B cell (primary cell): ENCODE measurements around the gene ATXN1. TPM values are rescaled to one million over a fixed set of nuclear protein-coding genes. Genes with fewer than 3 reads are reported as not detected.

Experiments
- ATAC-seq: fragments of 200-7000 bp; cut with Tn5 transposase; one replicate; pipeline ENCODE4 v1.10.0; 2021; ENCODE audit warnings: low read depth, mild to moderate bottlenecking, moderate number of reproducible peaks, moderate library complexity
- CTCF ChIA-PET: fragments of 350-600 bp; sonication (Branson Sonifier 250); formaldehyde crosslinking; loops from one replicate; lab custom pipeline; 2021; ENCODE audit warnings: antibody characterized with exemption, inconsistent platforms; lab: Charles Lee
- POLR2A ChIA-PET: fragments of 350-600 bp; sonication (Branson Sonifier 250); formaldehyde crosslinking; loops from one replicate; lab custom pipeline; 2021; ENCODE audit warnings: antibody characterized with exemption; lab: Charles Lee
- DNase-seq: peaks from one replicate; pipeline ENCODE4 v3.0.0; 2013
- H2AFZ ChIP-seq: 2 replicates; pipeline ENCODE4 v1.6.1; 2012; ENCODE audit warnings: mild to moderate bottlenecking, low read depth, low read length; ENCODE audit not compliant: insufficient read depth, poor library complexity, severe bottlenecking
- H3K27ac ChIP-seq, 2 donors: 1 replicate in 1 of 2; 2 replicates in 1 of 2; pipeline ENCODE4 v1.5.1; 2012 to 2013; ENCODE audit warnings: low read length in 2 of 2, mild to moderate bottlenecking in 2 of 2, moderate library complexity in 1 of 2
- H3K27me3 ChIP-seq, 4 experiments: fragments of 200-600 bp in 1 of 4; sonication (generic) in 1 of 4; replicated peaks in 1 of 4; 1 replicate in 2 of 4; 2 replicates in 2 of 4; pipeline versions ENCODE4 v1.6.1 to v1.7.0; 2013 to 2016; ENCODE audit warnings: low read length in 3 of 4, mild to moderate bottlenecking in 2 of 4, mixed read lengths in 1 of 4, moderate library complexity in 1 of 4; ENCODE audit not compliant: insufficient read depth in 4 of 4, control insufficient read depth in 3 of 4; ENCODE audit errors: control extremely low read depth in 1 of 4
- H3K36me3 ChIP-seq, 2 experiments: replicated peaks in 1 of 2; 1 replicate in 1 of 2; 2 replicates in 1 of 2; pipeline versions ENCODE4 v1.6.1 to v1.7.1; 2013; ENCODE audit warnings: low read length in 1 of 2; ENCODE audit not compliant: insufficient read depth in 2 of 2, control insufficient read depth in 1 of 2; ENCODE audit errors: control extremely low read depth in 1 of 2, extremely low read depth in 1 of 2
- H3K4me1 ChIP-seq, 2 donors: fragments of 200-600 bp in 1 of 2; sonication (generic) in 1 of 2; 1 replicate in 1 of 2; 2 replicates in 1 of 2; pipeline versions ENCODE4 v1.5.1 to v1.6.1; 2013 to 2017; ENCODE audit warnings: low read length in 2 of 2; ENCODE audit not compliant: control insufficient read depth in 2 of 2, insufficient read depth in 2 of 2
- H3K4me2 ChIP-seq: replicated peaks from 2 replicates; pipeline ENCODE3; 2012; ENCODE audit warnings: mild to moderate bottlenecking, low read depth, low read length; ENCODE audit not compliant: poor library complexity, severe bottlenecking
- H3K4me3 ChIP-seq, 5 experiments: fragments of 200-600 bp in 1 of 5; sonication (generic) in 1 of 5; 1 replicate in 3 of 5; 2 replicates in 2 of 5; pipeline versions ENCODE4 v1.5.1 to v1.7.0; 2011 to 2016; ENCODE audit warnings: low read length in 4 of 5, mild to moderate bottlenecking in 4 of 5, low read depth in 2 of 5, control low read depth in 1 of 5, moderate library complexity in 1 of 5; ENCODE audit not compliant: insufficient read depth in 1 of 5; ENCODE audit errors: control extremely low read depth in 1 of 5, extremely low read depth in 1 of 5
- H3K79me2 ChIP-seq: fragments of 200-600 bp; sonication (generic); one replicate; pipeline ENCODE4 v1.6.0; 2016; ENCODE audit warnings: low read length; ENCODE audit not compliant: control insufficient read depth, insufficient read depth
- H3K9ac ChIP-seq: fragments of 200-600 bp; sonication (generic); 2 replicates; pipeline ENCODE4 v1.6.1; 2017; ENCODE audit warnings: mild to moderate bottlenecking, low read length, moderate library complexity
- H3K9me3 ChIP-seq, 3 donors: one replicate each; pipeline versions ENCODE4 v1.6.1 to v1.7.1; 2013; ENCODE audit warnings: low read length in 2 of 3; ENCODE audit not compliant: control insufficient read depth in 2 of 3, insufficient read depth in 1 of 3; ENCODE audit errors: control extremely low read depth in 1 of 3
- H4K20me1 ChIP-seq: 2 replicates; pipeline ENCODE4 v1.6.0; 2012; ENCODE audit warnings: mild to moderate bottlenecking, low read length; ENCODE audit not compliant: insufficient read depth, control insufficient read depth, poor library complexity, severe bottlenecking
- H3K27ac Mint-ChIP-seq: one replicate; pipeline ENCODE4 v1.8.0; 2021; ENCODE audit warnings: mixed read lengths
- H3K27me3 Mint-ChIP-seq: one replicate; pipeline ENCODE4 v1.8.0; 2021; ENCODE audit warnings: mixed read lengths
- H3K4me1 Mint-ChIP-seq: one replicate; pipeline ENCODE4 v1.8.0; 2021; ENCODE audit warnings: mixed read lengths
- H3K4me3 Mint-ChIP-seq: one replicate; pipeline ENCODE4 v1.8.0; 2021; ENCODE audit warnings: mixed read lengths
- H3K9me3 Mint-ChIP-seq: one replicate; pipeline ENCODE4 v1.8.0; 2022; ENCODE audit warnings: mixed read lengths; ENCODE audit not compliant: insufficient read depth
- CTCF ChIP-seq: fragments of 200-600 bp; IDR thresholded peaks from one replicate; pipeline ENCODE4 v1.8.0; 2022; ENCODE audit warnings: antibody characterized with exemption, mild to moderate bottlenecking
- EZH2 ChIP-seq: IDR thresholded peaks from 2 replicates; pipeline ENCODE4 v1.6.1; 2012; ENCODE audit warnings: borderline replicate concordance, low read depth, mild to moderate bottlenecking, moderate library complexity, low read length; ENCODE audit not compliant: insufficient read depth, poor library complexity, severe bottlenecking
- WGBS: methylation state at CpG from one replicate; pipeline ENCODE4 v1.1.5; 2013; ENCODE audit warnings: missing lambda C conversion rate; ENCODE audit not compliant: insufficient coverage; 5-methylcytosine and 5-hydroxymethylcytosine counted together
- intact Hi-C: fragments of 100-400 bp; cut with micrococcal nuclease; formaldehyde crosslinking; loops from one replicate; pipeline ENCODE4 v1.10.0; 2022
- polyA plus RNA-seq: library from polyadenylated mRNA; depleted of rRNA; stranded (reverse); fragments of >200 nt; gene quantifications from 2 replicates; pipeline ENCODE4 v1.2.3, GENCODE V29; 2012
- total RNA-seq, 2 donors: library from RNA; stranded (reverse); fragments of 120-200 nt in 1 of 2; gene quantifications; 1 replicate in 1 of 2; 2 replicates in 1 of 2; pipeline versions ENCODE4 v1.2.3 to v1.2.4, GENCODE V29; 2013 to 2022

ATXN1 gene
- total and polyA plus RNA-seq, 2 donors (not counting 1 experiment from before 2014, with no cell fraction given): 5.7 to 63.8 TPM

GRCh38 chr6:16294371-16294770 is 466.9 kb downstream of the ATXN1 start:
- Histone ChIP-seq H3K4me2 (no peak overlapping the region), H3K27ac (no peak overlapping the region), H2AFZ (no peak overlapping the region), H3K4me3 (no peak overlapping the region), H3K27me3 (no peaks in the 10 kb centered on the region), H3K4me1 (no peaks in the 10 kb centered on the region), H3K36me3 (no peaks in the 10 kb centered on the region), H4K20me1 (no peaks in the 10 kb centered on the region), H3K9ac (no peak overlapping the region), H3K79me2 (no peaks in the 10 kb centered on the region), H3K9me3 (no peaks in the 10 kb centered on the region)
- intact Hi-C loops: no loop called here
- POLR2A ChIA-PET: no interaction called here
- TF ChIP-seq EZH2 (no peak), CTCF (no peak)
- Mint-ChIP-seq H3K27me3 (no peaks in the 10 kb centered on the region), H3K4me1 (no peaks in the 10 kb centered on the region), H3K27ac (no peak overlapping the region), H3K4me3 (no peak overlapping the region), H3K9me3 (no peaks in the 10 kb centered on the region)
- 91% methylated on average over 10 of the region's 10 CpGs for WGBS
- CTCF ChIA-PET: interaction anchor here (1.0 kb wide), 1 partner anchor 8 kb away, joined by 3 read pairs; no protein-coding TSS in a partner anchor
- DNase-seq (no peak), ATAC-seq (no peak)

- ATAC-seq (no peak), DNase-seq (no peak)
- TF ChIP-seq EZH2: no peak
- no peak for TF ChIP-seq CTCF
- H3K9me3 Mint-ChIP-seq: no peaks in the 10 kb centered on the region
- H3K4me3 Mint-ChIP-seq: no peak overlapping the region
- H3K27me3 Mint-ChIP-seq: no peaks in the 10 kb centered on the region
- H3K4me1 ChIP-seq: no peaks in the 10 kb centered on the region
- no peaks in the 10 kb centered on the region for H3K36me3 ChIP-seq
- POLR2A ChIA-PET: no interaction called here
- intact Hi-C loops: no loop called here
- no peaks in the 10 kb centered on the region for H4K20me1 ChIP-seq
- H3K27ac Mint-ChIP-seq: no peak overlapping the region
- no peaks in the 10 kb centered on the region for H3K9me3 ChIP-seq
- no peak overlapping the region for H3K4me2 ChIP-seq
- H3K79me2 ChIP-seq: no peaks in the 10 kb centered on the region
- H3K4me1 Mint-ChIP-seq: no peaks in the 10 kb centered on the region
- H3K27ac ChIP-seq: no peak overlapping the region
- H3K4me3 ChIP-seq: no peak overlapping the region
- no peak overlapping the region for H3K9ac ChIP-seq
- CTCF ChIA-PET: interaction anchor here (1.2 kb wide), 1 partner anchor 9 kb away, joined by 3 read pairs; no protein-coding TSS in a partner anchor
- 95% methylated on average over 8 of the region's 8 CpGs for WGBS
- no peak overlapping the region for H2AFZ ChIP-seq
- no peaks in the 10 kb centered on the region for H3K27me3 ChIP-seq
These were observed 468.3 kb downstream of the ATXN1 start for GRCh38 chr6:16292942-16293341.
